ENCODE data around the gene FCRL3.

Gene FCRL3

DNA sequence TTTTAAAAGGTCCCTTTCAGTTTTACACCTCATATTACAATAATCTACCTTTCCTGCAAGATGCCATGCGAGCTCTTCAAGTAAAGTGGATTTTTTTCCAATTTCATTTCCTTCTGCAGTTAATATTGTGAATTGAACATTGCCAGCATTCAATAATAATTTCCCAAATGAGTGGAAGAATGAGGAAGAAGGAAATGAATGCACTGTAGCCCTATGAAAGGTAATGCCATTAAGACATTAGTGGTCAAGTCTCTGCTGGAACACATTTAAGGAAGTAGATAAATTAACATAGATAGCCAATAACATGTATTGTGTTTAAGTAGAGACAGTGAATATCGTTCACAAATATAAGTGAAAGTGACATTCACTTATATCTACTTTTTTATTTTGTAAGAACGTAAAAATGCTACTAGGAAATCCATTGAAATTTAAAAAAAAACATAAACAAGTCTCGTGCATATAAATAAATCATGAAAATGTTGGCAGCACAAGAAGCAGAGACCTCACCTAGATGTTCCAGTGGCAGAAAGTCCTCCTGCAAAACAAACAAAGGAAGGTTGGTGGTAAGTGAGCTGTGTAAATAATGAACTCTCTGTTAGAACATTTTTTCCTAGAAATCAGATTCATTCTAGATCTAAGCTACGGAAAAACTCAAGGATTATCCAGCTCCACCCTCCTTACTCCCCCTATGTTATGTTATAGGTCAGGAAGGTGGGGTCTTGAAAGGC lies 17.7 kb downstream of the FCRL3 start:
- DNase-seq: no peak

DNA sequence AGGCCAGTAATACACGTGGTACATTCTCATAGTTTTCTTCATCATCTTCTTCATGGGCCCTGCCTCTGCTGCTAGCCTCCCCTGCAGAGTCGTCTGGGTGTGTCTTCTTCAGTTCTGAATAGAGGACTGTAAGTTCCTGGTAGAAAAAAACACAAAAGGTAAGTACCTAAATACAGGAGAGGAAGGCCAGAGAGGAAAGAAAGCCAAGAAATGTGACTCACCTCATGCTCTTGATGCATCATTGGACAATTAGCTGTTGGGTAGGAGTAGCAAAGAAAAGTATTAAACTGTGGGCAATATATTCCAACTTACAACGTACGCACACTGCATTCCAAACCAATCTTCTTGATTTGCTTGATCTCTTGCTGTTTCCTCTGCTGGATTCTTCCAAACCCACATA lies 21.8 kb downstream of the FCRL3 start:
- DNase-seq: no peak

DNA sequence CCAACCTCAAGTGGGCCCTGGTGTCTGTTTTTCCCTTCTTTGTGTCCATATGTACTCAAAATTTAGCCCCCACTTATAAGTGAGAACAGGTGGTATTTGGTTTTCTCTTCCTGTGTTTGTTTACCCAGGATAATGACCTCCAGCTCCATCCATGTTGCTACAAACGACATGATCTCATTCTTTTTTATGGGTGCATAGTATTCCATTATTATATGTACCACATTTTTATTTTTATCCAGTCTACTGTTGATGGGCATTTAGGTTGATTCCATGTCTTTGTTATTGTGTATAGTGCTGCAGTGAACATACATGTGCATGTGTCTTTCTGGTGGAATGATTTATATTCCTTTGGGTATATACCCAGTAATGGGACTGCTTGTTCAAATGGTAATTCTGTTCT lies 27.6 kb downstream of the FCRL3 start:
- no peak for DNase-seq

DNA sequence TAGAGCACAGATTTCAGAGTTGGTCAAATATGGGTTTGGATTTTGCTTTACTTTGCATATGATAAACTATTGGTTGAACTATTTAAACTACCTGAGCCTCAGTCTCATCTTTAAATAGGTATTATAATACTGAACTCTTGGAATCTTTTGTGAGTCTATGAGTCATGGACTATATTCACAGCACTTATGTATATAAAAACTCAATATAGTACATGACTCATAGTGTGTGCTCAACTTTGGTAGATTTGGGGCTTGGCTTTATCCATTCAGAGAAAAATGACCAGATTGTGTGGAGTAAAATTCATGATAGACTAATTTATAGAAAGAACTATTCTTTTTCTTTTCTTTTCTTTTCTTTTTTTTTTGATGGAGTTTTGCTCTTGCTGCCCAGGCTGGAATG lies 28.7 kb downstream of the FCRL3 start:
- no peak for DNase-seq

DNA sequence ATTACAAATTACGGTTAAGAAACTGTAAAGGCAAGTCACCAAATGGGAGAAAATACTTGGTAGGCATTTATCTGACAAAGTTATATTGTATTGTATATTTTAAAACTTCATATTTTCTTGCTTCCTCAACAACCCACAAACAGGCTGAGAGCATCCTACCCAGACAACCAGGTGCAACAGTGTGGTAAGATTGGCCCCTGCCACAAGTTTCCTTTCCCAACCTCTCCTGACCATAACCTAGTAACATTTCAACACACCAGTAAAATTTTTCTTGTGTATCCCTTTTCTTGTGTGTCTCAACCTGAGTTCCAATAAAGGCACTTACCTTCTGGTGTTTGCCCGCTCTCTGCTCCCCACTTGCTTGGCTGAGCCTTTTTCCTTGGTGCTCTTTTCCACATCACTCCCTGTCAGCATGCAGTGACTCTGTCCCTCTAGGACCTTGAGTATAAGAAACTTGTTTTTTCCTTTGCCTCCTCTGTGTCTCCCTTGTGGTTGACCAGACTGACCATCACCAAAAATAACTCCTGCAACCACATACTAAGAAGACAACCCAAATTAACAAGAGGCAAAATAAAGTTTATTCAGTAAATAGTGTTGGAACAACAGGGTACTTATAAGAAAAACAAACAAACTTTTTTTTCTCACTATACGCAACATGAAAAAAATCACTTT lies 40.9 kb downstream of the FCRL3 start:
- no peak for DNase-seq

DNA sequence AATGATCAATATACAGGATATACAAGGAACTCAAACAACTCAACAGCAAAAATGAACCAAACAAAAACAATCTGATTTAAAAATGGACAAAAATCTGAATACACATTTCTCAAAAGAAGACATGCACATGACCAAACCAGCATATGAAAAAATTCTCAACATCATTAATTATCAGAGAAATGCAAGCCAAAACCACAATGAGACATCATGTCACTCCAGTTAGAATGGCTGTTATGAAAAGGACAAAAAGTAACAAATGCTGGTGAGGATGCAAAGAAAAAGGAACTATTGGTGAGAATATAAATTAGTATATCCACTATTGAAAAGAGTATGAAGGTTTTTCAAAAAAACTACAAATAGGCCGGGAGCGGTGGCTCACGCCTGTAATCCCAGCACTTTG lies 42.0 kb downstream of the FCRL3 start:
- no peak for DNase-seq

DNA sequence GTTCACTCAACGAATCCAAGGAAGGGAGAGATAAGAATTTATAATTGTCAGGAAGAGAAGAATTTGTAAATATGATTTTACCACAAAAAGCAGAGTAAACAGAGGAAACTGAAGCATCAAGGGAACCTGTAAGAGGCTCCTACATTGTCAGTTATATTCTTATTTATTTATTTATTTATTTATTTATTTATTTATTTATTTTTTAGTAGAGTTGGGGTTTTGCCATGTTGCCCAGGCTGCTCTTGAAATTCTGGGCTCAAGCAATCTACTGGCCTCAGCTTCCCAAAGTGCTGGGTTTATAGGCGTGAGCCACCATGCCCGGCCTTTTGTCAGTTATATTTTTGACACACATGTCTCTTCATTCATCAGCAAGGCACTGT lies 47.1 kb downstream of the FCRL3 start:
- DNase-seq: no peak

DNA sequence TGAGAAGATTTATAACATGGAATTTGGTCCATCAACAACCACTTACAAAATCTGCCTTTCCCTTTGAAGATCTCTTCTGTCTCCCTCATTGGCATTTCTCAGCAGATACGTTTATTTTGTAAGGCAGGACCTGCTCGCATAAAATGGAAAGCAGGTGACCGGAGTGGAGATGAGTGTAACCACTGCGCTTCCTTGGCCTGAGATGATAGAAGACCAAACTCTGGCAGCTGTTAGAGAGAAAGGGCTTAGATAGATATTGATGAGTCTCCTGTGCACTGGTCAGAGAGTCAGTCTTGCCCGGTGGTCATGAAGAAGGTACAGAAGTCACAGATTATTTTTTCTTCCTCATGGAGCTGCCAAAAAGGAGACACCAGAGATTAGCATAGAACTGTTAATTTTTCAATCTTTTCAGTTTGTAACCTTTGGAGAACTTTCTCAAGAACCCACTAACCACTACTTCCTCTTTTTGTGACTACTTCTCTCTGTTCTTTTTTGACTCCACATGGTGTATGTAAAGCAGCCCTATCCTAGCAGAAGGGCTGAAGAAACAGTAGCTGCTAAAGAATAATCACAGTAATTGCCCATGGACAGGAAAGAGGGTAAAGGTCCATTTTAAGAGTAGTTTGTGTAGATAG lies 47.6 kb downstream of the FCRL3 start:
- no peak for DNase-seq

DNA sequence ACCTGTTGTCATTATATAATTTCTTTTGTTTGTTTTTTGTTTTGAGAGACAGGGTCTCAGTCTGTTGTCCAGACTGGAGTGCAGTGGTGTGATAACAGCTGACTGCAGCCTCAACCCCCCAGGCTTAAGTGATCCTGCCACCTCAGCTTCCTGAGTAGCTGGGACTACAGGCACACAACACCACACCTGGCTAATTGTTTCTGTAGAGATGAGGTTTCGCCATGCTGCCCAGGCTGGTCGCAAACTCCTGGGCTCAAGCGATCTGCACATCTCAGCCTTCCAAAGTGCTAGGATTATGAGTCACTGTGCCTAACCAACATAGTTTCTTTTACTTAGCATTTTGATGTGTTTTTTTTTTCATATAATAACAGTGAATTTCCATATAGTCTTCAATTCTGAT lies 52.3 kb downstream of the FCRL3 start:
- no peak for DNase-seq

DNA sequence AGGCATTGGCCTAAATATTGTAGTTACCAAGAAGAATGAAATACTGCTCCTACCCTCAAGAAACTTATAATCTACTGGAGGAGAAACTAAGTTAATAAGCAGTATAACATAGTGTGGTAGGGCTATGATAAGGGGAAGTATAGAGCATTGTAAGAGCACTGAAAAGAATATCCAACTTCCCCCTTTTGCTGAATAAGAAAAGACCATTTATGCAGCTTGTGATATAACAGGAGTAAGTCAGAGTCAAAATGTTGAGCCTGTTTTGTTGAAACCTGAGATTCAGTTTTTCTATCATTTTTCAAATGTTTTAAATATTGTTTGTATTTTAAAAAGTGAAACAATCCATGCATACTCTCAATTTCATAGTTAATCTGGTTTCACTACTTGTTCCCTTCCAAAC lies 54.4 kb downstream of the FCRL3 start:
- DNase-seq: no peak

DNA sequence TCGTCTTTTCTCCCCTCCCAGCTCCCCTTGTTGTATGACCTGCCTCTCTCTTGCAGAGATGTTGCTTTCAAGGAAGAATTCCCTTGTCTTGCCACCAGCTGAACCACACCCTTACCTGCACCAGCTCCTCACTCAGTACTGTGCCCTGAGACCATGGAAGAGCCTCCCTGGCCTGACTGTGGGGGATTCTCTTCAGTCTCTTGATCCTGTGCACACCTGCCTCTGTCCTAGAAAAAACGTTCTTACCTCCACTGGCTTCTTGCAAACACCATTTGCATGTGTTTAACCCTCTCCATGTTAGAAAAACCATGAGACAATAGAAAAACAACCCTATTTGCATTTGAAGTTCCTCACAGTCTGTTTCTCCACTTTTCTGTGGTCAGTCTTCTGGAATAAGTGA lies 59.4 kb downstream of the FCRL3 start:
- DNase-seq: no peak

DNA sequence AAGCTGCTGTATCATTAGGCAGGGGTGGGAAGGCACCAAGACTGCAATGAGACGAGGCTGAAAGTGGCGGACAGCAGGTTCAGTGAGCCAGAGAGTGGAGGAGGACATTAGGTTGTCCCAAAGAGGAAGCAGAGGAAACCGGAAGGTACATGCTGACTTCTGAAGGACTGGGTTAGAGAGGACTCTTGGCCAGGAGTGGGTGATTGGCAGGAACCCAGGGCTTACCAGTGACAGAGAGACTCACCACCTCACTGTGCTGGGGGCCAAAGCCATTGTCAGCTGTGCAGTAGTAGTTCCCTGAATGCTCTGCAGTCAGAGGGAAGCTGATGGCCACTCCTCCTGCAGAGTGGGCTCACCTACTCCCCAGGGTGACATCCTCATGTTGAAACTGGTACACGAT lies 60.8 kb downstream of the FCRL3 start:
- DNase-seq: no peak

DNA sequence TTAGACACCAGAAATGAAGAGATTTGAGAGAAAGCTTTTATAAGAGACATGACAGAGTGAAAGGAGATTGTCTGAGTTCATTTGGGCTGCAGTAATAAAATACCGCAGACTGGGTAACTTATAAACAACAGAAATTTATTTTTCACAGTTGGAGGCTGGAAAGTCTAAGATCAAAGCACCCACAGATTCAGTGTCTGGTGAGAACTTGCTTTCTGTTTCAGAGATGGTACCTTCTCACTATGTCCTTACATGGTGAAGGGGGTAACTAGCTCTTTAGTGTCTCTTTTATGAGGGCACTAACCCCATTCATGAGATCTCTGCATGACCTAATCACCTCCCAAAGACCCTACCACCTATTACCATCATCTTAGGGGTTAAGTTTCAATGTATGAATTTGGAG lies 71.8 kb downstream of the FCRL3 start:
- peak in 1 of 2 donors; percentile 20 for DNase-seq
